NCI-H82 treated with DMSO at 0.1 percent for 48 hours (cell line): ENCODE data around the gene PPP1R14D.

Experiments used
- DNase-seq: peaks from one replicate; lab custom pipeline; 2025; ENCODE audit not compliant: unreplicated experiment; lab: John Stamatoyannopoulos, UW

Gene PPP1R14D

GRCh38 chr15:40787991-40788390 is 40.5 kb downstream of the PPP1R14D start:
- DNase-seq, result no peak

GRCh38 chr15:40787344-40787841 is 41.1 kb downstream of the PPP1R14D start:
- no peak for DNase-seq

GRCh38 chr15:40785814-40786213 is 42.7 kb downstream of the PPP1R14D start:
- no peak for DNase-seq

- no peak for DNase-seq
Measured at GRCh38 chr15:40785164-40785563, 43.3 kb downstream of the PPP1R14D start.

GRCh38 chr15:40782609-40783227 is 45.8 kb downstream of the PPP1R14D start:
- DNase-seq, result no peak

GRCh38 chr15:40776537-40777141 is 51.9 kb downstream of the PPP1R14D start:
- no peak for DNase-seq

GRCh38 chr15:40775740-40776536 is 52.6 kb downstream of the PPP1R14D start:
- DNase-seq, result no peak

GRCh38 chr15:40775007-40775406 is 53.5 kb downstream of the PPP1R14D start:
- DNase-seq, result no peak

GRCh38 chr15:40773902-40774301 is 54.6 kb downstream of the PPP1R14D start:
- DNase-seq, result no peak

- no peak for DNase-seq
Measured at GRCh38 chr15:40773496-40773895, 55.0 kb downstream of the PPP1R14D start.

- DNase-seq, result no peak
Measured at GRCh38 chr15:40772014-40772413, 56.5 kb downstream of the PPP1R14D start.

GRCh38 chr15:40771242-40771641 is 57.3 kb downstream of the PPP1R14D start:
- DNase-seq, result no peak

- no peak for DNase-seq
Measured at GRCh38 chr15:40770147-40770721, 58.3 kb downstream of the PPP1R14D start.

GRCh38 chr15:40769274-40770146 is 59.0 kb downstream of the PPP1R14D start, which contains the start of gene C15orf62:
Gene C15orf62, plus strand, starts transcription at chr15:40769980. Its CDS starts 516 bp downstream, at chr15:40770496.
- DNase-seq, result no peak

GRCh38 chr15:40768521-40769273 is 59.8 kb downstream of the PPP1R14D start:
- no peak for DNase-seq

- no peak for DNase-seq
Measured at GRCh38 chr15:40767838-40768500, 60.5 kb downstream of the PPP1R14D start.

GRCh38 chr15:40766906-40767837 is 61.3 kb downstream of the PPP1R14D start:
- no peak for DNase-seq

- DNase-seq, result no peak
Measured at GRCh38 chr15:40766194-40766815, 62.2 kb downstream of the PPP1R14D start.
